ENCODE measurements around the gene MED13L. TPM values are rescaled to one million over a fixed set of nuclear protein-coding genes. Genes with fewer than 3 reads are reported as not detected.

The MED13L gene
- total RNA-seq, 1 donor, result 180 TPM

- no peak for DNase-seq (ENCODE audit: low read depth)
- no peak overlapping the region for H3K4me3 ChIP-seq (ENCODE audit: low read depth, low read length)
- TF ChIP-seq, protein P1, sequence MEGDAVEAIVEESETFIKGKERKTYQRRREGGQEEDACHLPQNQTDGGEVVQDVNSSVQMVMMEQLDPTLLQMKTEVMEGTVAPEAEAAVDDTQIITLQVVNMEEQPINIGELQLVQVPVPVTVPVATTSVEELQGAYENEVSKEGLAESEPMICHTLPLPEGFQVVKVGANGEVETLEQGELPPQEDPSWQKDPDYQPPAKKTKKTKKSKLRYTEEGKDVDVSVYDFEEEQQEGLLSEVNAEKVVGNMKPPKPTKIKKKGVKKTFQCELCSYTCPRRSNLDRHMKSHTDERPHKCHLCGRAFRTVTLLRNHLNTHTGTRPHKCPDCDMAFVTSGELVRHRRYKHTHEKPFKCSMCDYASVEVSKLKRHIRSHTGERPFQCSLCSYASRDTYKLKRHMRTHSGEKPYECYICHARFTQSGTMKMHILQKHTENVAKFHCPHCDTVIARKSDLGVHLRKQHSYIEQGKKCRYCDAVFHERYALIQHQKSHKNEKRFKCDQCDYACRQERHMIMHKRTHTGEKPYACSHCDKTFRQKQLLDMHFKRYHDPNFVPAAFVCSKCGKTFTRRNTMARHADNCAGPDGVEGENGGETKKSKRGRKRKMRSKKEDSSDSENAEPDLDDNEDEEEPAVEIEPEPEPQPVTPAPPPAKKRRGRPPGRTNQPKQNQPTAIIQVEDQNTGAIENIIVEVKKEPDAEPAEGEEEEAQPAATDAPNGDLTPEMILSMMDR (IDR thresholded peaks at IDR 0.05; ENCODE audit: insufficient read depth, low read length), result no peak
Observed at GRCh38 chr12:116092776-116093175, 184.7 kb downstream of the MED13L start.

- TF ChIP-seq, protein P1 (IDR thresholded peaks at IDR 0.05; ENCODE audit: insufficient read depth, low read length), result no peak
- no peak for DNase-seq (ENCODE audit: low read depth)
Observed at GRCh38 chr12:116092162-116092561, 185.3 kb downstream of the MED13L start.

DNA sequence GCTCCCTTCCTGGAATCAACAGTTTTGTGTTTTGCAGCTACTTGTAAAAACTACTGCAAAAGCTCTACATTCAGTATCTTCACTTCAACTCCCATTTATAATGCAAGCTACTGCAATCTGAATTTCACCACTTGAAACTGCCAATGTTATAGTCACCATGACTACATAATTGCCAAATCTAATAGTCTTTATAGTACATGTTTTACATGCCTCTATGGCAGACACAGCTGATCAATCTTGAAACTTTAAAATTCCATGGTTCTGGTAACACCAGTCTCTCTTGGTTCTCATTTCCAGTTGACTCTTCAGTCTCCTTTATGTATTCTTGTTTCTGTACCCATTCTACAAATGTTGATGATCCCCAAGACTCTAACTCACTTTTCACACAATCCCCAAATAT lies 185.9 kb downstream of the MED13L start:
- TF ChIP-seq, protein P1 (IDR thresholded peaks at IDR 0.05; ENCODE audit: insufficient read depth, low read length), result no peak
- H3K4me3 ChIP-seq (ENCODE audit: low read depth, low read length), result no peak overlapping the region
- peak; percentile 30 for DNase-seq (ENCODE audit: low read depth)

More at GRCh38 chr12:116092162-116092561, 185.3 kb downstream of the MED13L start:
- no peak overlapping the region for H3K4me3 ChIP-seq (ENCODE audit: low read depth, low read length)

- H3K4me3 ChIP-seq (ENCODE audit: low read depth, low read length), result no peak overlapping the region
- TF ChIP-seq, protein P1 (IDR thresholded peaks at IDR 0.05; ENCODE audit: insufficient read depth, low read length), result no peak
- no peak for DNase-seq (ENCODE audit: low read depth)
Observed at GRCh38 chr12:116090516-116090915, 187.0 kb downstream of the MED13L start.

DNA sequence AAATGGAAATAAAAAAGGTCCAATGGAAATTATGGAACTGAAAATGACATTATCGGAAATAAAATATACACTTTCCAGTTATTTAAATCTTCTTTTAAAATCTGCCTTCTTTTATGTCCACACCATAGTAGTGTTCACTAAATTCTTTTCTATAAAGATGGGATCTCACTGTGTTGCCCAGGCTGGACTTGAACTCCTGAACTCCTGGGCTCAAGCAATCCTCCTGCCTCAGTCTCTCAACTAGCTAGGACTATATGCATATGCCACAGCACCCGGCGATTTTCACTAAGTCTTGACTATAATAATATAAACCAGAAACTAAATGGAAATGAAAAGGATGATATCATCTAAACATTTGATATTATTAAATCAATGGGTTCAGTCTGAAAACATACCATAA lies 188.4 kb downstream of the MED13L start:
- TF ChIP-seq, protein P1 (IDR thresholded peaks at IDR 0.05; ENCODE audit: insufficient read depth, low read length), result no peak
- DNase-seq (ENCODE audit: low read depth), result no peak
- no peak overlapping the region for H3K4me3 ChIP-seq (ENCODE audit: low read depth, low read length)

GRCh38 chr12:116087962-116088361 lies 189.5 kb downstream of the MED13L start:
- DNase-seq (ENCODE audit: low read depth), result no peak
- H3K4me3 ChIP-seq (ENCODE audit: low read depth, low read length), result no peak overlapping the region
- TF ChIP-seq, protein P1 (IDR thresholded peaks at IDR 0.05; ENCODE audit: insufficient read depth, low read length), result no peak

GRCh38 chr12:116087399-116087798 lies 190.1 kb downstream of the MED13L start:
- TF ChIP-seq, protein P1 (IDR thresholded peaks at IDR 0.05; ENCODE audit: insufficient read depth, low read length), result no peak
- H3K4me3 ChIP-seq (ENCODE audit: low read depth, low read length), result no peak overlapping the region
- no peak for DNase-seq (ENCODE audit: low read depth)

Data from fibroblast of the aortic adventitia (primary cell).